ENCODE data around the gene S100A4. TPM values are rescaled to one million over a fixed set of nuclear protein-coding genes. Genes with fewer than 3 reads are reported as not detected.
"Not testable (repeated sequence)": the region's sequence is repeated elsewhere in the genome, so short reads cannot be mapped to it uniquely, and the experiment has no call there.

The S100A4 gene
- total RNA-seq, 1 donor from 2014 or later = 114 TPM

- ATAC-seq (peak; percentile 4), DNase-seq (no peak)
- intact Hi-C loops (cut with micrococcal nuclease) = no loop called here
These were observed 8.8 kb downstream of the S100A4 start for GRCh38 chr1:153536671-153537375.

- DNase-seq (peak; percentile 91), ATAC-seq (peak; percentile 82)
- intact Hi-C loops (cut with micrococcal nuclease) = no loop called here
These were observed 9.5 kb downstream of the S100A4 start for GRCh38 chr1:153536012-153536670.

GRCh38 chr1:153535242-153536011 is 10.2 kb downstream of the S100A4 start, which contains the start of gene S100A6:
Gene S100A6, minus strand, starts transcription at chr1:153535991. Its CDS starts 652 bp downstream, at chr1:153535339.
- intact Hi-C loops (cut with micrococcal nuclease) = no loop called here
- ATAC-seq (peak; percentile 65), DNase-seq (peak; percentile 70)

GRCh38 chr1:153534925-153535241 is 10.7 kb downstream of the S100A4 start:
- intact Hi-C loops (cut with micrococcal nuclease) = no loop called here
- ATAC-seq = no peak
- DNase-seq = no peak

- intact Hi-C loops (cut with micrococcal nuclease) = no loop called here
- ATAC-seq (no peak), DNase-seq (no peak)
These were observed 11.2 kb downstream of the S100A4 start for GRCh38 chr1:153534226-153534924.

DNA sequence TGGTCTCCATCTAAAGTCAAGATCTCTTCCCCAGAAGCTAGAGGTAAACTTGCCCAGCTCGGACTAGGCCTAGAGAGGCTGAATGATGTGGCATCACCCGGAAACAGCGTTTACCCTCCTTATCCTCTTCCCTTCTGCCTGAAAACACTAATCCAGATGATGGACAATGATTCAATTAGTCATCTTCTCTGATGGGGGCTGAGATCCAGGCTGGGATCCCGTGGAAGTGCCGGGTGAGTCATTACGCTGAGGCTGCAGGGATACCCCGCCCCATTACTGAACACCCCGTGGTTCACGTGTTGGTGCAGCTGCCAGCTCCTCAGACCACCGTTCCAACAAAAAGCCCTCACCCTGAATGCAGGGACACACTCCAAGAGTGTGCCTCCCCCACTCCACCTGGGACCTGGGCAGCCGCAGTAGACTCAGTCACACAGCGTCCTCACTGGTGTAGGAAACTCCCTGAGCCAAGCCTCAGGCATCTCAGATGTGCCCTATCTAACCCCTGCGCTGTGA is 11.9 kb downstream of the S100A4 start:
- ATAC-seq (peak; percentile 28), DNase-seq (peak; percentile 57)
- intact Hi-C loops (cut with micrococcal nuclease) = no loop called here

DNA sequence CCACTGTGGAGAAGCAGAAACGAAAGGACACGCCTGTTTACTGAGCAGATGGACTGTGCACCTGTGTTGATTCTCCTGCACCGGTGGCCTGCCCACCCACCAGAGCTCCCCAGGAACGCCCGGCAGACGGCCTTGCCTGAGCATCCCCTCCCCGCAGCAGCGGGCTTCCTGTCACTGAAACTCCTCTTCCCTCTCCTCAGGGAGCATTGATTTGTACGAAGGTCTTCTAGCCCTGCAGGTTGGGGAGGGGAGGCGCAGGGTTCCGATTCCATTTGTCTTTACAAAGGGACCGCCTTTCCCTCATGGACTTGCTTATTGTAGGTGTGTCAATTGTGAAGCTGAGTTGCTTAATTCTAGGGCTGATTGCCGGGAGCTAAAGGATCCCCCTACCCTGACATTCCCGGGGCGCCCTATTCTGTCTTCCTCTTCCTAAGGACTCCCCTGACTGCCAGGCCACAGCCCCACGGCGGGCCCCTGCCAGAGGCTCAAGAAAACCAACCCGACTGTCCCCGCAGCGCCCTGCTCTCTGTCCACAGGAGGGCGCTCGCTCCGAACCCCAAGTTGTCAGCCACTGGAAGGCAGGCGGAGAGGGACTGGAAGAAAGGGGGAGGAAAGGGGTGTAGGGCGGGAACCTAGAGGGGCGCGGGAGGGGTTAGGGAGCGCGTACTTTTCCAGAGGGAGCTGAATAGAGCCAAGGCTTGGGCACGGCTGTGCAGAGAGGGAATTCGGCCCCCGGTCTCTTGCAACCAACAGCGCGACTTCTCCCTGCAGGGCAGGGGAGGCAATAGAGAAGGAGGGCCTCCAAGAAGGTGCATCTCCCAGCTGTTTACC is 12.6 kb downstream of the S100A4 start:
- DNase-seq (peak; percentile 91), ATAC-seq (peak; percentile 60)
- intact Hi-C loops (cut with micrococcal nuclease) = no loop called here

DNA sequence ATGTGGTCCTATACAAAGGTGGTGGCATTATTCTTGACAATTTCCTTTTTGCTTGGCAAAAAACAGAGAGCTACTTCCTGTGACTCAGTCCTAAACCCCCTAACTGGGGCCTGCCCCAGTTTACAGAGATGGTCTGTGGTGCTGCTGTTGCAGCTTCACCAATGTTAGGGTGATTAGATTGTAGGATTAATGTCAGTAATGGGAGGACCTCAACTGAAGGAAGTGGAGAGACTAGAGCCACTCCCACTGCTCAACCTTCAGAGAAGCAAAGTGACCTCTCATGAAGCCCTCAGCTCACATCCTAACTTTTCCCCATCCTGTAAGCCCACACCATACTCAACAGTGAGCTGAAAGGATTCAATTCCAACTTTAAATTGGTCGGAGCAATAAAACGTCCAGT is 13.4 kb downstream of the S100A4 start:
- intact Hi-C loops (cut with micrococcal nuclease) = no loop called here
- DNase-seq (no peak), ATAC-seq (no peak)

DNA sequence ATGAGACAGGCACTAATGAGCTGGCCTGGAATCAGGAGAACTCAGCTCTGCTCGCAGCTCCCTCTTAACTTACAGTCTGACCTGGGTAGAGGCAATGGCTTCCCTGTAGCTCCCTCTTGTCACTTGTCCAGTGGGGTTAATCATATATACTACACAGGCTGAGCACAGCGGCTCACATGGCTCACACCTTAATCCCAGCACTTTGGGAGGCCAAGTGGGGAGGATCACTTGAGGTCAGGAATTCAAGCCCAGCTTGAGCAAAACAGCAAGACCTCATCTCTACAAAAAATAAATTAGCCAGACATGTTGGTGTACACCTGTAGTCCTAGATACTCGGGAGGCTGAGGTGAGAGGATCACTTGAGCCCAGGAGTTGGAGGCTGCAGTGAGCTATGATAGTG is 14.0 kb downstream of the S100A4 start:
- ATAC-seq = no peak
- intact Hi-C loops (cut with micrococcal nuclease) = no loop called here
- no peak for DNase-seq

- ATAC-seq = no peak
- intact Hi-C loops (cut with micrococcal nuclease) = no loop called here
- no peak for DNase-seq
These were observed 17.9 kb downstream of the S100A4 start for GRCh38 chr1:153527683-153528040.

DNA sequence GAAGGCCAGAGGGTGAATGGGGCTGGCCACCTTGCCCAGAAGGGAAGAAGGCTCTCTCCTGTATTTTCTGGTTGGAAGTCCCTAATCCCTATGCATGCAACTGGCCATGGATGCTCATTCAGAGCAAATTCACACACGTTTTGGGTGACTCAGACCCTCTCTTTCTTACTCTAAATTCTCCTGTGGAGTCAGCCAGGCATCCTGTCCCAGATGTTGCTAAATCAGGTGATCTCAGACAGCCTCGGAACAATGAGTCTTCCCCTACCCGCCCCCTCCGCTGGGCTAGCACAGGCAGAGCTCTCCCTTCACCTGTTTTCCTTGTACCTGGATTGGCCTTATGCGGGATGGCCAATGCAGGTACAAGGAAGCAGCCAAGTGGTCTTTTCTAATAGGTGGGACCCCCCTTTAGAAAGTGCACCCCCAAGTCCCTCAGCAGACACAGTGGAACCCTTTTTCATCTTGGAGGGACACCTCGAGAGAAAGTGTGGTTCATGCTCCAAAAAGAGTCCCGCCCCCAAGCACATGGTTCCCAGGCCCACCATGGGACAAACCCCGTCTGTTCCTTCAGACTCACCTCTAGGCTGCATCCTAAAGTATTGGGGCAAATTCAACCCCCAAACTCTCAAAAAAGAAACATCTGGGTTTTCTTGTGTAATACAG is 18.5 kb downstream of the S100A4 start:
- ATAC-seq = no peak
- intact Hi-C loops (cut with micrococcal nuclease) = no loop called here
- DNase-seq = no peak

DNA sequence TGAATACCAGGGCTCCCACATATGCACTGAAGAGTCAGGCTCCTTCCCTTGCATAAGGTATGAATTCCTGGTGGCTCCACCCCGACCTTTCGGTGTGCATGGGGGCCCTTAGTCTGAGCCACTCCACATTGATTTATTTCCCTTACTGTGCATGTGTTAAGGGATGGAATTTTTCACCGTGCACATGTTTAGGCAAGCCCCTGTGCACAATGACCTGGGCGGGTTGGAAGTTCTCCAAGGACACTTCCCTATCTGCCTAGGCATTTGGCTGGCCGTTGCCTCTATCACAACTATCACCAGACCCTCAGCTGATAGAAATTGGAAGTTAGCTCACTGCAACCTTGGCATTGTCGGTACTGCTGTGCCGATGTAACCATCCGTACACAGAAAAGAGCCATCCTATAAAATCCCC is 19.5 kb downstream of the S100A4 start:
- intact Hi-C loops (cut with micrococcal nuclease) = no loop called here
- DNase-seq (no peak), ATAC-seq (peak; percentile 75)

GRCh38 chr1:153525088-153525728 is 20.4 kb downstream of the S100A4 start:
- ATAC-seq = peak; percentile 66
- intact Hi-C loops (cut with micrococcal nuclease) = no loop called here
- DNase-seq = no peak

- intact Hi-C loops (cut with micrococcal nuclease); ATAC-seq; DNase-seq: not testable (repeated sequence)
These were observed 23.1 kb downstream of the S100A4 start for GRCh38 chr1:153522353-153523048.

- ATAC-seq; DNase-seq; intact Hi-C loops (cut with micrococcal nuclease): not testable (repeated sequence)
These were observed 23.8 kb downstream of the S100A4 start for GRCh38 chr1:153521808-153522207.

DNA sequence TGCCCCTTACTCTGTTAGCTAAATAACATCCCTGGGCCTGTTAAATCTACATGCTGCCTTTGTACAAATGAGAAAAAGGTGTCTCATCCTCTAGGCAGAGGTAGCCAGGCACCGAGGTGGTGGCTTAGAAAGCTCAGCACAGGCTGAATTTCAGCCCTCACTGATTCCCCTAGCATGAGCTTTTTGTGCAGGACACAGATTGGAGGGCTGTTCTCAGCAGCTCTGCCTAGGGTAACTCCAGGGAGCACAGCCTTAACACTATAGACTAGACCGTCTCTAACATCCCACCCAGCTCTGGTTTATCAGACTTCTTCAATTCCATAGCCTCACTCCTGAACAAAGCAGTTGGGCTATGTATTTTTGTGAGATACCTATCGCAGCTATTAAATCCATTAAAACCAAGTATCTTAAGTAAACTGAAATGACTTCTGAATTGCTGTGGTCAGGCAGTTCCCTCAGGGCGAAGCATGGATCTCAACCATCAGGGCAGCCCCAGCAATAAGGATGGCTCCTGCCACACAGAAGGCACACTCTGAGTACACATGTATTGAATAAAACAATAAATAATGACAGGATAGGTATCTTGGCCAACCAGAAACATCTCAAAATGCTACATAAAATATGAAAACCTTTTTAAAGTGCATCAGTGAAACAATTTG is 24.7 kb downstream of the S100A4 start:
- intact Hi-C loops (cut with micrococcal nuclease) = no loop called here
- ATAC-seq = no peak

More for the DNA sequence above, 24.7 kb downstream of the S100A4 start:
- DNase-seq = no peak
